Measurements from ENCODE around the gene RAB40B. TPM values are rescaled to one million over a fixed set of nuclear protein-coding genes. Genes with fewer than 3 reads are reported as not detected.

The RAB40B gene
- total and polyA plus RNA-seq, 2 of the 4 experiments (the other 2 are of a cell fraction), result 14.9 to 20.0 TPM

DNA sequence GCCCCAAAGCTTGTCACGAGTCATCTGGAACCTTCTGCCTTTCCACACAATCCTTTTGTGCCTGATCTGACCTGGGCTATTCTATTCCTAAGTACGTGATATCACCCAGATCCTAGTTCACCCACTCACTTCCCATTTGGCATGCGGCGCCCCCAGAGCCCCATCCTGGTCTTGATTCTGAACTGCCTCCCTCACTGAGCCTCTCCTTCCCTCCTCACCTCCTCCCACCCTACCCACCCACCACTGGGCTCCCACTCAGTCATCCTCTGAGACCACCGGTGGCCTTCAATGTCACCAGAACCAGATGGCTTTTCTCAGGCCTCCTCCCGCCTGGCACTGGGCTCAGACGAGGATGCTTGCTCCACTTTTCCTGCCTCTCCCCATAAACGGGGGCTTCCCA lies 68.8 kb downstream of the RAB40B start:
- dilution Hi-C loops (cut with HindIII; ENCODE audit: low sequenced_read_pairs, unreplicated experiment), result no loop called here
- Histone ChIP-seq H3K18ac (ENCODE audit: low read depth, low read length) (no peak overlapping the region), H3K36me3 (ENCODE audit: control insufficient read depth, insufficient read depth, low read length) (peaks cover 56% of the 10 kb centered on the region), H2AK5ac (ENCODE audit: low read depth, low read length) (no peak overlapping the region), H4K20me1 (ENCODE audit: insufficient read depth, low read length) (peaks cover 65% of the 10 kb centered on the region), H2BK20ac (ENCODE audit: low read depth, low read length) (no peak overlapping the region), H3K23ac (ENCODE audit: low read depth, low read length) (no peak overlapping the region), H3K4me1 (ENCODE audit: control insufficient read depth, insufficient read depth, low read length) (no peaks in the 10 kb centered on the region), H4K8ac (ENCODE audit: low read depth in 2 of 2, low read length in 2 of 2) (no peak overlapping the region), H2BK15ac (ENCODE audit: low read depth, low read length) (no peak overlapping the region), H3K9ac (ENCODE audit: low read depth, low read length) (no peak overlapping the region), H3K79me1 (ENCODE audit: low read depth in 1 of 2, low read length in 2 of 2) (peaks cover 55 to 82% of the 10 kb centered on the region in 2 experiments), H3K27ac (ENCODE audit: insufficient read depth, low read length) (no peak overlapping the region), H3K27me3 (ENCODE audit: control insufficient read depth, insufficient read depth, low read length) (no peaks in the 10 kb centered on the region), H3K4me2 (ENCODE audit: low read depth, low read length) (no peak overlapping the region), H3K9me3 (ENCODE audit: control insufficient read depth, insufficient read depth, low read length) (no peaks in the 10 kb centered on the region), H3K56ac (ENCODE audit: extremely low read depth, insufficient read depth, low read length) (no peak overlapping the region), H2BK5ac (ENCODE audit: low read depth, low read length, poor library complexity, severe bottlenecking) (no peak overlapping the region), H2AK9ac (replicated peaks; ENCODE audit: low read depth, low read length, poor library complexity) (no peak overlapping the region), H2AFZ (replicated peaks; ENCODE audit: low read length, poor library complexity) (no peak overlapping the region), H3K4me3 (ENCODE audit: insufficient read depth, low read depth, low read length) (no peak overlapping the region), H3K14ac (replicated peaks; ENCODE audit: low read depth, low read length) (no peak overlapping the region), H2BK120ac (ENCODE audit: low read depth, low read length) (no peak overlapping the region), H4K91ac (ENCODE audit: insufficient read depth, low read depth, low read length) (no peak overlapping the region), H3K9me1 (ENCODE audit: insufficient read depth, low read length) (0 out of 2 replicates have a peak, but pooled peaks cover 6% of the 10 kb centered on the region), H4K5ac (ENCODE audit: low read depth, low read length) (no peak overlapping the region), H3K4ac (ENCODE audit: low read depth, low read length) (no peak overlapping the region)
- DNase-seq, result no peak
- POLR2A ChIA-PET (ENCODE audit: unreplicated experiment), result no interaction called here
- no peak for ATAC-seq (ENCODE audit: low read depth)
- CTCF ChIA-PET, result no interaction called here
- in situ Hi-C loops (cut with MboI; ENCODE audit: low sequenced_read_pairs), result no loop called here
- no TSS peak for BruUV-seq (replicated peaks)
- intact Hi-C loops (cut with micrococcal nuclease), result no loop called here
- no peak for TF ChIP-seq POLR2A (IDR thresholded peaks at IDR 0.05; ENCODE audit: low read depth, low read length)
- no peak for TF ChIP-seq RCOR1 (IDR thresholded peaks at IDR 0.05; ENCODE audit: insufficient replicate concordance, low read length)
- TF ChIP-seq CEBPB (IDR thresholded peaks at IDR 0.05; ENCODE audit: low read depth, low read length), result no peak
- no peak for TF ChIP-seq MAZ (IDR thresholded peaks at IDR 0.05; ENCODE audit: borderline replicate concordance, low read depth, low read length)
- no peak for TF ChIP-seq RAD21 (IDR thresholded peaks at IDR 0.05; ENCODE audit: low read length)
- TF ChIP-seq RFX5 (IDR thresholded peaks at IDR 0.05; ENCODE audit: low read depth, low read length), result no peak
- no peak for TF ChIP-seq SMC3 (IDR thresholded peaks at IDR 0.05; ENCODE audit: low read depth, low read length)
- no peak for TF ChIP-seq FOS (IDR thresholded peaks at IDR 0.05; ENCODE audit: low read depth, low read length)
- no peak for TF ChIP-seq CTCF (conservative IDR thresholded peaks at IDR 0.05; ENCODE audit: low read depth, low read length)
- TF ChIP-seq MXI1 (IDR thresholded peaks at IDR 0.05; ENCODE audit: borderline replicate concordance, low read depth, low read length), result no peak
- no peak for TF ChIP-seq ELK1 (IDR thresholded peaks at IDR 0.05; ENCODE audit: borderline replicate concordance, low read depth, low read length)
- no peak for TF ChIP-seq CHD1 (IDR thresholded peaks at IDR 0.05; ENCODE audit: low read depth, low read length)
- 82% methylated on average over 5 of the region's 8 CpGs; no CpG with 5 or more reads in 1 of the 2 experiments for WGBS, 2 experiments (ENCODE audit: extremely low coverage in 2 of 2, insufficient read length in 1 of 2)
